Tibial nerve (tissue), 4 donors: ENCODE measurements around the gene GFRA4. TPM values are rescaled to one million over a fixed set of nuclear protein-coding genes. Genes with fewer than 3 reads are reported as not detected.

Source experiments
- DNase-seq, 2 donors: peaks; one replicate each; pipeline ENCODE4 v3.0.0-alpha.2; 2019; ENCODE audit warnings: low spot score in 2 of 2
- H3K27ac ChIP-seq, 4 donors: fragments of 200-600 bp; sonication (generic) in 3 of 4; one replicate each; pipeline ENCODE4 v1.5.1; 2017 to 2019; ENCODE audit warnings: mild to moderate bottlenecking in 1 of 4
- H3K27me3 ChIP-seq, 2 donors: fragments of 200-600 bp; sonication (generic) in 1 of 2; one replicate each; pipeline versions ENCODE4 v1.5.1 to v1.6.0; 2017 to 2019
- H3K36me3 ChIP-seq, 3 donors: fragments of 200-600 bp; sonication (generic); one replicate each; pipeline ENCODE4 v1.5.1; 2018 to 2019
- H3K4me1 ChIP-seq, 4 donors: fragments of 200-600 bp; sonication (generic) in 3 of 4; one replicate each; pipeline ENCODE4 v1.5.1; 2017 to 2019
- H3K4me3 ChIP-seq, 4 donors: fragments of 200-600 bp; sonication (generic) in 3 of 4; one replicate each; pipeline ENCODE4 v1.5.1; 2017 to 2019; ENCODE audit warnings: mild to moderate bottlenecking in 1 of 4, moderate library complexity in 1 of 4
- H3K9me3 ChIP-seq, 4 donors: fragments of 200-600 bp; sonication (generic) in 3 of 4; one replicate each; pipeline ENCODE4 v1.5.1; 2017 to 2019
- EP300 ChIP-seq, 2 donors: sonication (generic); formaldehyde crosslinking; IDR thresholded peaks; one replicate each; pipeline ENCODE4 v1.6.1; 2017; ENCODE audit warnings: antibody characterized with exemption in 2 of 2, mild to moderate bottlenecking in 1 of 2
- POLR2A ChIP-seq, 2 donors: fragments of 450-650 bp; IDR thresholded peaks; one replicate each; pipeline ENCODE4 v1.6.1; 2017; ENCODE audit warnings: antibody characterized with exemption in 2 of 2, mild to moderate bottlenecking in 2 of 2, moderate library complexity in 2 of 2
- WGBS, 2 donors: methylation state at CpG; one replicate each; pipeline ENCODE4 v1.1.5; 2018; 5-methylcytosine and 5-hydroxymethylcytosine counted together
- total RNA-seq, 4 donors: library from RNA; depleted of rRNA; stranded (reverse); fragments of >200 nt; gene quantifications; one replicate each; pipeline ENCODE4 v1.1.0, GENCODE V29; 2016
- TF ChIP-seq, protein P1 (sequence below), 5 experiments: fragments of 200-600 bp in 3 of 5; fragments of 450-650 bp in 2 of 5; sonication (generic) in 3 of 5; IDR thresholded peaks; one replicate each; pipeline ENCODE4 v1.5.1; 2016 to 2019; ENCODE audit warnings: antibody characterized with exemption in 5 of 5, mild to moderate bottlenecking in 3 of 5, moderate library complexity in 2 of 5

Gene GFRA4
- total RNA-seq, 4 donors from 2014 or later = not detected

DNA sequence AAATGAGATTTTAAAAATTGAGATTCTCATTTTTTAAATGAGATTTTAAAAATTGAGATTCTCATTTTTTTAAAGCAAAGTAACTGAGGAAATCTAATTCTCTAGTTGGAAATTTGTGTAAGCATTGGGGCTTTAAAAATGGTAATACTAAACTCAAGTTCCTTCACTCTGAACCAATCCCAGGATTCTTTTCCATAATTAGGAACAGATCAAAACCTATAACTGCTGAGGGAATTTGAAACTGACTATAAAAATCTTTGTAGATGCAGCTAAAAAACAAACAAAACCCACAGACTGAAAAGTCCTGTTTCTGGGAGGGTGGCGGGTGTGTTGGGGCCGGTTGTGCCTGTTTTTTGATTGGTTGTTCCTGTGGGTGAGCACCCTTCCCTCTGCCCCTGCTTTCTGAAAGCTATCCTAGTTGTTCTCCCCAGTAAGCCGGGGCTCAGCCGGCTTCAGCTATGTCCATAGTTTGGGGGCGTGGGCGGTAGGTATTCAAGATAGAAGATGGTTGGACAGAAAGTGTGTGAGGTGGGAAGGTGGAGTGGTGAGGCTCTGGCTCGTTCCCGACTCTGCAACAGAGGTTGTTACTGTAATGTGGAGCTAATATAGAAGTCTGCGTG is 49.3 kb downstream of the GFRA4 start:
- no peak for TF ChIP-seq EP300 (IDR thresholded peaks at IDR 0.05)
- TF ChIP-seq, protein P1, sequence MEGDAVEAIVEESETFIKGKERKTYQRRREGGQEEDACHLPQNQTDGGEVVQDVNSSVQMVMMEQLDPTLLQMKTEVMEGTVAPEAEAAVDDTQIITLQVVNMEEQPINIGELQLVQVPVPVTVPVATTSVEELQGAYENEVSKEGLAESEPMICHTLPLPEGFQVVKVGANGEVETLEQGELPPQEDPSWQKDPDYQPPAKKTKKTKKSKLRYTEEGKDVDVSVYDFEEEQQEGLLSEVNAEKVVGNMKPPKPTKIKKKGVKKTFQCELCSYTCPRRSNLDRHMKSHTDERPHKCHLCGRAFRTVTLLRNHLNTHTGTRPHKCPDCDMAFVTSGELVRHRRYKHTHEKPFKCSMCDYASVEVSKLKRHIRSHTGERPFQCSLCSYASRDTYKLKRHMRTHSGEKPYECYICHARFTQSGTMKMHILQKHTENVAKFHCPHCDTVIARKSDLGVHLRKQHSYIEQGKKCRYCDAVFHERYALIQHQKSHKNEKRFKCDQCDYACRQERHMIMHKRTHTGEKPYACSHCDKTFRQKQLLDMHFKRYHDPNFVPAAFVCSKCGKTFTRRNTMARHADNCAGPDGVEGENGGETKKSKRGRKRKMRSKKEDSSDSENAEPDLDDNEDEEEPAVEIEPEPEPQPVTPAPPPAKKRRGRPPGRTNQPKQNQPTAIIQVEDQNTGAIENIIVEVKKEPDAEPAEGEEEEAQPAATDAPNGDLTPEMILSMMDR (IDR thresholded peaks at IDR 0.05) = no peak
- no peak for TF ChIP-seq POLR2A (IDR thresholded peaks at IDR 0.05)
- no peak for DNase-seq
- no peaks in the 10 kb centered on the region for H3K9me3 ChIP-seq
- H3K27ac ChIP-seq = peak overlapping the region in 1 of 4 donors; percentile 28
- H3K4me1 ChIP-seq = peaks cover 0 to 20% (median 0%) of the 10 kb centered on the region in 4 donors
- WGBS, 2 donors = 25 to 37% methylated on average over 9 of the region's 9 CpGs
- H3K4me3 ChIP-seq = no peak overlapping the region
- no peaks in the 10 kb centered on the region for H3K27me3 ChIP-seq
- H3K36me3 ChIP-seq = peaks cover 0 to 7% (median 0%) of the 10 kb centered on the region in 3 donors

DNA sequence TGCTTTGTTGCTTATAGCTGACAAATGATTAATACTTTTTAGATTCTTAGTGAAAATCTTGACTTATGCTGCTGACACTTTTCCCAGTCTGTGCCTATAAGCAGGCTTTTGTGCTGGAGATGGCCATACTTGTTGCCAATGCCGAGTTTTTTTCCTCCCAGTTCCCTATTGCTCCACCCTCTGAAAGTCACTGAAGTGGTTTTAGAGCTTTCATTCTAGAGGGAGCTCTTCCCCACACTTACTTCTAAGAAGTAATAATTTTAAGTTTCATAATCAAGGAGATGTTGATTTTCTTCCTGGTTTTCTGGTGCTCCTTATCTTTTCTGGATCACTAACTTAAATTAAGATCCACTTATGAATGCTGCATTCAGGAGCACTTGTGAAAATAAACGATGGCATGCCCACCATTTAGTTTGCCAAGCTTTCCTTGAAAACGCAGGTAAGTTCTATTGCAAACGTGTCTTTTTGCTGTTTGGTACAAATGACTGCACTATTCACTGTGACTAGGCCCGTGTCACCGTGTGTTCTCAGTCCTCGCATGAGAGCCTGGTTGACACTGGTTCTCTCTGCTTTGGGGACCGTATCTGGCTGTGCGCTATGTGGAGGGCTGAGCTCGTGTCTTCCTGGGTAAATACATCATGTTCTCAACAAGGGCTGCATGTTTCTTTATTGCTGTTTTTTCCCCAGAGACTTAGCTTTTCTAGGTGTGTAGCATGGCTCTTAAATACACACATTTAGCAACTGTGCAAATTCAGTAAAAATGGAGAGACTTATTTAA is 50.2 kb downstream of the GFRA4 start:
- Histone ChIP-seq H3K4me3 (no peak overlapping the region), H3K9me3 (no peaks in the 10 kb centered on the region), H3K27ac (no peak overlapping the region), H3K36me3 (peaks cover 0 to 11% (median 0%) of the 10 kb centered on the region in 3 donors), H3K4me1 (peaks cover 0 to 20% (median 0%) of the 10 kb centered on the region in 4 donors), H3K27me3 (no peaks in the 10 kb centered on the region)
- no peak for TF ChIP-seq POLR2A (IDR thresholded peaks at IDR 0.05)
- no peak for TF ChIP-seq EP300 (IDR thresholded peaks at IDR 0.05)
- TF ChIP-seq, protein P1 (IDR thresholded peaks at IDR 0.05) = peak in 1 of 5 experiments; percentile 9
- WGBS, 2 donors = 78 to 80% methylated on average over 10 of the region's 10 CpGs
- no peak for DNase-seq

DNA sequence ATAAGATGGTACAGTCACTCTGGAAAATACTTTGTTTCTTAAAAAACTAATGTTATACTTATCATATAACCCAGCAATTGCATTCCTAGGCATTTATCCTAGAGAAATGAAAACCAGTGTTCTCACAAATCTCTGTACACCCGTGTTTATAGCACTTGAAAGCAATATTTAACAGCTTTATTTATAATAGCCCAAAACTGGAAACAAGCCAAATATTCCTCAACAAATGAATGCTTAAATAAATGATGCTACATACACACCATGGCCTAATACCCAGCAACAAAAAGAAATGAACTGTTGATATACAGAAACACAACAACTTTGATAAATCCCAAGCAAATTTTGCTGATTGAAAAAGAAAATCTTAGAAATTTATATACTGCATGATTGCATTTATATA is 51.3 kb downstream of the GFRA4 start:
- H3K27me3 ChIP-seq = no peaks in the 10 kb centered on the region
- H3K27ac ChIP-seq = no peak overlapping the region
- peaks cover 0 to 20% (median 0%) of the 10 kb centered on the region in 4 donors for H3K4me1 ChIP-seq
- DNase-seq = no peak
- TF ChIP-seq, protein P1 (IDR thresholded peaks at IDR 0.05) = no peak
- TF ChIP-seq POLR2A (IDR thresholded peaks at IDR 0.05) (no peak), EP300 (IDR thresholded peaks at IDR 0.05) (no peak)
- WGBS, 2 donors = 28 to 59% methylated on average over 1 of the region's 1 CpG
- no peaks in the 10 kb centered on the region for H3K9me3 ChIP-seq
- no peak overlapping the region for H3K4me3 ChIP-seq
- H3K36me3 ChIP-seq = peaks cover 0 to 18% (median 0%) of the 10 kb centered on the region in 3 donors

Other genes with a start within 250 kb of the GFRA4 start
- gene ATRN, start 192.4 kb downstream of the GFRA4 start, total RNA-seq = 10 to 100 TPM; 24.0 to 31.5 (median 26.4) TPM
- 100 to 1,000 TPM; 162 to 385 (median 274) TPM for gene ADAM33, start 18.6 kb upstream of the GFRA4 start, total RNA-seq
- 10 to 100 TPM in 3 of 4 donors, 1 to 10 TPM in 1; 5.2 to 33.9 (median 13.1) TPM for gene SIGLEC1, start 49.2 kb upstream of the GFRA4 start, total RNA-seq
- 10 to 100 TPM; 12.7 to 30.9 (median 18.7) TPM for gene HSPA12B, start 69.3 kb upstream of the GFRA4 start, total RNA-seq
- 10 to 100 TPM; 14.4 to 32.4 (median 22.2) TPM for gene ADISSP, start 104.4 kb upstream of the GFRA4 start, total RNA-seq
- 1 to 10 TPM in 2 of 4 donors, not detected in 2; 1.1 to 1.8 TPM for gene SPEF1, start 118.0 kb upstream of the GFRA4 start, total RNA-seq
- gene CENPB, start 123.3 kb upstream of the GFRA4 start, total RNA-seq = 100 to 1,000 TPM in 2 of 4 donors, 10 to 100 TPM in 2; 72.8 to 109 (median 100) TPM
- gene CDC25B, start 132.9 kb upstream of the GFRA4 start, total RNA-seq = 10 to 100 TPM; 33.0 to 65.4 (median 43.9) TPM
- gene AP5S1, start 157.1 kb upstream of the GFRA4 start, total RNA-seq = 10 to 100 TPM in 3 of 4 donors, 1 to 10 TPM in 1; 9.4 to 20.7 (median 14.9) TPM
- 10 to 100 TPM; 34.5 to 49.8 (median 39.3) TPM for gene MAVS, start 183.4 kb upstream of the GFRA4 start, total RNA-seq
- 10 to 100 TPM; 58.2 to 79.7 (median 64.2) TPM for gene PANK2, start 226.0 kb upstream of the GFRA4 start, total RNA-seq